Measurements from ENCODE around the gene SCGB3A1. TPM values are rescaled to one million over a fixed set of nuclear protein-coding genes. Genes with fewer than 3 reads are reported as not detected.

Gene SCGB3A1
- total and polyA plus RNA-seq, 2 donors (not counting 1 experiment from before 2014, with no cell fraction given) = not detected

GRCh38 chr5:180632768-180633167, 41.5 kb upstream of the SCGB3A1 start:
- Histone ChIP-seq H3K4me1 (ENCODE audit: control insufficient read depth in 2 of 2, insufficient read depth in 2 of 2, low read length in 2 of 2) (no peaks in the 10 kb centered on the region), H3K36me3 (replicated peaks in 1 of 2; ENCODE audit: control extremely low read depth in 1 of 2, control insufficient read depth in 1 of 2, extremely low read depth in 1 of 2, insufficient read depth in 2 of 2, low read length in 1 of 2) (no peaks in the 10 kb centered on the region), H3K9ac (ENCODE audit: low read length) (no peak overlapping the region), H3K9me3 (ENCODE audit: control extremely low read depth in 1 of 3, control insufficient read depth in 2 of 3, insufficient read depth in 1 of 3, low read length in 2 of 3) (no peaks in the 10 kb centered on the region), H3K27ac (ENCODE audit: low read length in 2 of 2) (no peak overlapping the region), H3K4me2 (replicated peaks; ENCODE audit: low read depth, low read length, poor library complexity, severe bottlenecking) (no peak overlapping the region), H4K20me1 (ENCODE audit: control insufficient read depth, insufficient read depth, low read length, poor library complexity, severe bottlenecking) (no peaks in the 10 kb centered on the region), H2AFZ (ENCODE audit: insufficient read depth, low read depth, low read length, poor library complexity, severe bottlenecking) (no peak overlapping the region), H3K4me3 (ENCODE audit: control extremely low read depth in 1 of 5, extremely low read depth in 1 of 5, insufficient read depth in 1 of 5, low read depth in 2 of 5, low read length in 4 of 5) (no peak overlapping the region), H3K27me3 (replicated peaks in 1 of 4; ENCODE audit: control extremely low read depth in 1 of 4, control insufficient read depth in 3 of 4, insufficient read depth in 4 of 4, low read length in 3 of 4) (no peaks in the 10 kb centered on the region), H3K79me2 (ENCODE audit: control insufficient read depth, insufficient read depth, low read length) (no peaks in the 10 kb centered on the region)
- H3K27me3 Mint-ChIP-seq = no peaks in the 10 kb centered on the region
- ChIA-PET POLR2A (no interaction called here), CTCF (no interaction called here)
- intact Hi-C loops (cut with micrococcal nuclease) = no loop called here
- peaks cover 3% of the 10 kb centered on the region for H3K9me3 Mint-ChIP-seq (ENCODE audit: insufficient read depth)
- H3K4me3 Mint-ChIP-seq = no peak overlapping the region
- TF ChIP-seq CTCF (IDR thresholded peaks at IDR 0.05) (no peak), EZH2 (IDR thresholded peaks at IDR 0.05; ENCODE audit: borderline replicate concordance, insufficient read depth, low read depth, low read length, poor library complexity, severe bottlenecking) (no peak)
- peaks cover 3% of the 10 kb centered on the region for H3K4me1 Mint-ChIP-seq
- 12% methylated on average over 10 of the region's 10 CpGs for WGBS (ENCODE audit: insufficient coverage)
- no peak for DNase-seq
- no peak for ATAC-seq (ENCODE audit: low read depth)
- no peak overlapping the region for H3K27ac Mint-ChIP-seq

- H3K4me3 Mint-ChIP-seq = no peak overlapping the region
- intact Hi-C loops (cut with micrococcal nuclease) = no loop called here
- Histone ChIP-seq H2AFZ (ENCODE audit: insufficient read depth, low read depth, low read length, poor library complexity, severe bottlenecking) (no peak overlapping the region), H3K9ac (ENCODE audit: low read length) (no peak overlapping the region), H3K4me3 (ENCODE audit: control extremely low read depth in 1 of 5, extremely low read depth in 1 of 5, insufficient read depth in 1 of 5, low read depth in 2 of 5, low read length in 4 of 5) (no peak overlapping the region), H3K9me3 (ENCODE audit: control extremely low read depth in 1 of 3, control insufficient read depth in 2 of 3, insufficient read depth in 1 of 3, low read length in 2 of 3) (no peaks in the 10 kb centered on the region), H3K27me3 (replicated peaks in 1 of 4; ENCODE audit: control extremely low read depth in 1 of 4, control insufficient read depth in 3 of 4, insufficient read depth in 4 of 4, low read length in 3 of 4) (no peaks in the 10 kb centered on the region), H3K4me1 (ENCODE audit: control insufficient read depth in 2 of 2, insufficient read depth in 2 of 2, low read length in 2 of 2) (no peaks in the 10 kb centered on the region), H3K79me2 (ENCODE audit: control insufficient read depth, insufficient read depth, low read length) (no peaks in the 10 kb centered on the region), H3K4me2 (replicated peaks; ENCODE audit: low read depth, low read length, poor library complexity, severe bottlenecking) (no peak overlapping the region), H3K36me3 (replicated peaks in 1 of 2; ENCODE audit: control extremely low read depth in 1 of 2, control insufficient read depth in 1 of 2, extremely low read depth in 1 of 2, insufficient read depth in 2 of 2, low read length in 1 of 2) (no peaks in the 10 kb centered on the region), H4K20me1 (ENCODE audit: control insufficient read depth, insufficient read depth, low read length, poor library complexity, severe bottlenecking) (no peaks in the 10 kb centered on the region), H3K27ac (ENCODE audit: low read length in 2 of 2) (no peak overlapping the region)
- no peaks in the 10 kb centered on the region for H3K27me3 Mint-ChIP-seq
- 92% methylated on average over 36 of the region's 36 CpGs for WGBS (ENCODE audit: insufficient coverage)
- TF ChIP-seq CTCF (IDR thresholded peaks at IDR 0.05) (no peak), EZH2 (IDR thresholded peaks at IDR 0.05; ENCODE audit: borderline replicate concordance, insufficient read depth, low read depth, low read length, poor library complexity, severe bottlenecking) (no peak)
- DNase-seq = no peak
- peaks cover 3% of the 10 kb centered on the region for H3K9me3 Mint-ChIP-seq (ENCODE audit: insufficient read depth)
- CTCF ChIA-PET = no interaction called here
- ATAC-seq (ENCODE audit: low read depth) = no peak
- H3K27ac Mint-ChIP-seq = no peak overlapping the region
- peaks cover 3% of the 10 kb centered on the region for H3K4me1 Mint-ChIP-seq
- POLR2A ChIA-PET = no interaction called here
Observed at GRCh38 chr5:180631549-180632383, 40.5 kb upstream of the SCGB3A1 start.

Data from B cell (primary cell).